Measurements from ENCODE around the gene NPHS1. TPM values are rescaled to one million over a fixed set of nuclear protein-coding genes. Genes with fewer than 3 reads are reported as not detected.

Gene NPHS1
- total and polyA plus RNA-seq, 9 of the 15 experiments (the other 6 are each of a cell fraction or from before 2014, with no cell fraction given), result 0.01 to 0.28 (median 0.14) TPM; not detected in 5

GRCh38 chr19:35869327-35870123, 17.2 kb upstream of the NPHS1 start (continued):
- TF ChIP-seq ZKSCAN8 (CRISPR knock-in tag; IDR thresholded peaks at IDR 0.05) (no peak), EP300 (IDR thresholded peaks at IDR 0.05; ENCODE audit: low read length) (no peak), NFATC3 (IDR thresholded peaks at IDR 0.05) (no peak), HDAC3 (IDR thresholded peaks at IDR 0.05; ENCODE audit: borderline replicate concordance, partially characterized antibody) (no peak), CHCHD3 (CRISPR knock-in tag; IDR thresholded peaks at IDR 0.05) (no peak), ZNF740 (CRISPR knock-in tag; IDR thresholded peaks at IDR 0.05) (no peak), ZNF740 (tag; IDR thresholded peaks at IDR 0.05) (no peak), MAFK (IDR thresholded peaks at IDR 0.05; ENCODE audit: low read length) (no peak), ZNF644 (tag; IDR thresholded peaks at IDR 0.05; ENCODE audit: low read depth) (no peak), SAFB2 (IDR thresholded peaks at IDR 0.05; ENCODE audit: borderline replicate concordance, low read depth, low read length, severe bottlenecking) (no peak), BRF1 (IDR thresholded peaks at IDR 0.05; ENCODE audit: borderline replicate concordance, extremely low read depth, insufficient read length) (no peak), TAL1 (IDR thresholded peaks at IDR 0.05) (no peak), XRCC3 (IDR thresholded peaks at IDR 0.05) (no peak), ATF7 (IDR thresholded peaks at IDR 0.05) (peak; percentile 44; the same call in 1 of the 2 replicates), CSDE1 (IDR thresholded peaks at IDR 0.05) (no peak), SPI1 (IDR thresholded peaks at IDR 0.05; ENCODE audit: borderline replicate concordance, low read depth, low read length) (0 out of 2 replicates have a peak, but pooled peaks have one; percentile 7), U2AF1 (optimal IDR thresholded peaks at IDR 0.05; ENCODE audit: low read depth, low read length) (no peak), MYC (IDR thresholded peaks at IDR 0.05; ENCODE audit: low read depth, low read length) (peak; percentile 46; the same call in 1 of the 2 replicates), MYC (CRISPR knock-in tag; IDR thresholded peaks at IDR 0.05; ENCODE audit: borderline replicate concordance, low read depth) (no peak), ZBTB1 (CRISPR knock-in tag; IDR thresholded peaks at IDR 0.05; ENCODE audit: borderline replicate concordance, low read depth) (no peak), JUND (IDR thresholded peaks at IDR 0.05; ENCODE audit: borderline replicate concordance, low read depth, low read length) (no peak), JUND (tag; IDR thresholded peaks at IDR 0.05; ENCODE audit: borderline replicate concordance, low read depth, low read length) (no peak)
- TF ChIP-seq, protein P1, sequence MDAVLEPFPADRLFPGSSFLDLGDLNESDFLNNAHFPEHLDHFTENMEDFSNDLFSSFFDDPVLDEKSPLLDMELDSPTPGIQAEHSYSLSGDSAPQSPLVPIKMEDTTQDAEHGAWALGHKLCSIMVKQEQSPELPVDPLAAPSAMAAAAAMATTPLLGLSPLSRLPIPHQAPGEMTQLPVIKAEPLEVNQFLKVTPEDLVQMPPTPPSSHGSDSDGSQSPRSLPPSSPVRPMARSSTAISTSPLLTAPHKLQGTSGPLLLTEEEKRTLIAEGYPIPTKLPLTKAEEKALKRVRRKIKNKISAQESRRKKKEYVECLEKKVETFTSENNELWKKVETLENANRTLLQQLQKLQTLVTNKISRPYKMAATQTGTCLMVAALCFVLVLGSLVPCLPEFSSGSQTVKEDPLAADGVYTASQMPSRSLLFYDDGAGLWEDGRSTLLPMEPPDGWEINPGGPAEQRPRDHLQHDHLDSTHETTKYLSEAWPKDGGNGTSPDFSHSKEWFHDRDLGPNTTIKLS (IDR thresholded peaks at IDR 0.05; ENCODE audit: borderline replicate concordance, low read depth), result no peak
- TF ChIP-seq, protein P2, sequence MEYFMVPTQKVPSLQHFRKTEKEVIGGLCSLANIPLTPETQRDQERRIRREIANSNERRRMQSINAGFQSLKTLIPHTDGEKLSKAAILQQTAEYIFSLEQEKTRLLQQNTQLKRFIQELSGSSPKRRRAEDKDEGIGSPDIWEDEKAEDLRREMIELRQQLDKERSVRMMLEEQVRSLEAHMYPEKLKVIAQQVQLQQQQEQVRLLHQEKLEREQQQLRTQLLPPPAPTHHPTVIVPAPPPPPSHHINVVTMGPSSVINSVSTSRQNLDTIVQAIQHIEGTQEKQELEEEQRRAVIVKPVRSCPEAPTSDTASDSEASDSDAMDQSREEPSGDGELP (CRISPR knock-in tag; IDR thresholded peaks at IDR 0.05; ENCODE audit: borderline replicate concordance), result peak; percentile 76; the same call in 1 of the 2 replicates
- TF ChIP-seq, protein P3, sequence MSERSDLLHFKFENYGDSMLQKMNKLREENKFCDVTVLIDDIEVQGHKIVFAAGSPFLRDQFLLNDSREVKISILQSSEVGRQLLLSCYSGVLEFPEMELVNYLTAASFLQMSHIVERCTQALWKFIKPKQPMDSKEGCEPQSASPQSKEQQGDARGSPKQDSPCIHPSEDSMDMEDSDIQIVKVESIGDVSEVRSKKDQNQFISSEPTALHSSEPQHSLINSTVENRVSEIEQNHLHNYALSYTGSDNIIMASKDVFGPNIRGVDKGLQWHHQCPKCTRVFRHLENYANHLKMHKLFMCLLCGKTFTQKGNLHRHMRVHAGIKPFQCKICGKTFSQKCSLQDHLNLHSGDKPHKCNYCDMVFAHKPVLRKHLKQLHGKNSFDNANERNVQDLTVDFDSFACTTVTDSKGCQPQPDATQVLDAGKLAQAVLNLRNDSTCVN (CRISPR knock-in tag; IDR thresholded peaks at IDR 0.05), result peak; percentile 74; the same call in 1 of the 2 replicates

Data from K562 (cell line).